ENCODE data around the gene MRS2.

- TF ChIP-seq CTCF (IDR thresholded peaks at IDR 0.05) (no peak), POLR2A (IDR thresholded peaks at IDR 0.05) (no peak)
These were observed 52.3 kb downstream of the MRS2 start for GRCh38 chr6:24455061-24455460.

Data from right lobe of liver (tissue), 4 donors.